Measurements from ENCODE around the gene MALSU1.

GRCh38 chr7:23276947-23277346, 22.2 kb upstream of the MALSU1 start:
- TF ChIP-seq, protein P1, sequence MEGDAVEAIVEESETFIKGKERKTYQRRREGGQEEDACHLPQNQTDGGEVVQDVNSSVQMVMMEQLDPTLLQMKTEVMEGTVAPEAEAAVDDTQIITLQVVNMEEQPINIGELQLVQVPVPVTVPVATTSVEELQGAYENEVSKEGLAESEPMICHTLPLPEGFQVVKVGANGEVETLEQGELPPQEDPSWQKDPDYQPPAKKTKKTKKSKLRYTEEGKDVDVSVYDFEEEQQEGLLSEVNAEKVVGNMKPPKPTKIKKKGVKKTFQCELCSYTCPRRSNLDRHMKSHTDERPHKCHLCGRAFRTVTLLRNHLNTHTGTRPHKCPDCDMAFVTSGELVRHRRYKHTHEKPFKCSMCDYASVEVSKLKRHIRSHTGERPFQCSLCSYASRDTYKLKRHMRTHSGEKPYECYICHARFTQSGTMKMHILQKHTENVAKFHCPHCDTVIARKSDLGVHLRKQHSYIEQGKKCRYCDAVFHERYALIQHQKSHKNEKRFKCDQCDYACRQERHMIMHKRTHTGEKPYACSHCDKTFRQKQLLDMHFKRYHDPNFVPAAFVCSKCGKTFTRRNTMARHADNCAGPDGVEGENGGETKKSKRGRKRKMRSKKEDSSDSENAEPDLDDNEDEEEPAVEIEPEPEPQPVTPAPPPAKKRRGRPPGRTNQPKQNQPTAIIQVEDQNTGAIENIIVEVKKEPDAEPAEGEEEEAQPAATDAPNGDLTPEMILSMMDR (IDR thresholded peaks at IDR 0.05) = no peak
- no peak for TF ChIP-seq POLR2A (IDR thresholded peaks at IDR 0.05)

All from thyroid gland (tissue), 4 donors.